AG04449 (cell line): ENCODE data around the gene RAD51B.
A peak's percentile ranks its signal among the peaks of the same experiment; 100 is the strongest.
"Not testable (repeated sequence)": the region's sequence is repeated elsewhere in the genome, so short reads cannot be mapped to it uniquely, and the experiment has no call there.

Experiments used
- CTCF ChIA-PET: fragments of 350-600 bp; formaldehyde crosslinking; extraction: SDS; loops from one replicate; lab custom pipeline; 2021; ENCODE audit warnings: antibody characterized with exemption; lab: Yijun Ruan, JAX
- POLR2A ChIA-PET: fragments of 400-600, 350-600 bp; formaldehyde crosslinking; extraction: SDS; loops from one replicate; lab custom pipeline; 2020; ENCODE audit warnings: antibody characterized with exemption, inconsistent platforms; lab: Yijun Ruan, JAX
- DNase-seq: peaks from one replicate; pipeline ENCODE4 v3.0.0-alpha.2; 2010; ENCODE audit warnings: low read depth, low spot score
- H3K4me3 ChIP-seq: 2 replicates; pipeline ENCODE4 v1.5.1; 2011; ENCODE audit warnings: low read depth, mild to moderate bottlenecking, control low read depth, low read length
- CTCF ChIP-seq: IDR thresholded peaks from one replicate; pipeline ENCODE4 v1.5.1; 2011; ENCODE audit warnings: mild to moderate bottlenecking, moderate library complexity, low read length, control low read depth, inconsistent platforms; ENCODE audit not compliant: insufficient read depth; ENCODE audit errors: missing control alignments

Gene RAD51B

GRCh38 chr14:68254669-68255527, 435.3 kb downstream of the RAD51B start:
- no peak for DNase-seq
- ChIA-PET CTCF (interaction anchor here (0.8 to 11.2 kb wide), 5 partner anchors 311 to 589 kb away, joined by 3 to 184 read pairs (median 4); no protein-coding TSS in a partner anchor), POLR2A (interaction anchor here (0.8 to 1.8 kb wide), 2 partner anchors 531 to 538 kb away, joined by 3 to 5 read pairs; partner anchors contain the start of gene ZFP36L1)
- no peak overlapping the region for H3K4me3 ChIP-seq
- TF ChIP-seq CTCF = no peak

- POLR2A ChIA-PET = interaction anchor here (1.8 kb wide), 1 partner anchor 537 kb away, joined by 5 read pairs; the partner anchor contains the start of gene ZFP36L1
- H3K4me3 ChIP-seq = no peak overlapping the region
- CTCF ChIA-PET = interaction anchor here (1.4 to 1.8 kb wide), 3 partner anchors 10 to 569 kb away, joined by 3 to 5 read pairs (median 4); no protein-coding TSS in a partner anchor
Measured at GRCh38 chr14:68255693-68256178, 436.2 kb downstream of the RAD51B start.

GRCh38 chr14:68257969-68258368, 438.4 kb downstream of the RAD51B start:
- no peak for TF ChIP-seq CTCF
- no peak for DNase-seq
- POLR2A ChIA-PET = no interaction called here
- H3K4me3 ChIP-seq = no peak overlapping the region
- CTCF ChIA-PET = interaction anchor here (0.8 kb wide), 1 partner anchor 314 kb away, joined by 4 read pairs; no protein-coding TSS in a partner anchor

More at GRCh38 chr14:68255693-68256178, 436.2 kb downstream of the RAD51B start:
- DNase-seq = peak; percentile 58
- TF ChIP-seq CTCF = no peak

GRCh38 chr14:68258995-68259394, 439.4 kb downstream of the RAD51B start:
- H3K4me3 ChIP-seq, DNase-seq, POLR2A ChIA-PET: not testable (repeated sequence)
- CTCF ChIA-PET = interaction anchor here (0.8 to 1.9 kb wide), 3 partner anchors 9 to 566 kb away, joined by 4 to 8 read pairs (median 7); no protein-coding TSS in a partner anchor

- H3K4me3 ChIP-seq = no peak overlapping the region
- ChIA-PET CTCF (interaction anchor here (0.9 to 1.9 kb wide), 3 partner anchors 8 to 847 kb away, joined by 3 to 8 read pairs (median 7); no protein-coding TSS in a partner anchor), POLR2A (interaction anchor here (0.6 kb wide), 1 partner anchor 316 kb away, joined by 3 read pairs; no protein-coding TSS in a partner anchor)
Measured at GRCh38 chr14:68260121-68260520, 440.5 kb downstream of the RAD51B start.

More at GRCh38 chr14:68260121-68260520, 440.5 kb downstream of the RAD51B start:
- no peak for DNase-seq
- no peak for TF ChIP-seq CTCF
